ENCODE data around the gene RERE.

The RERE gene

GRCh38 chr1:8435569-8436071 is 381.8 kb downstream of the RERE start:
- DNase-seq, result peak; percentile 80

- DNase-seq, result no peak
Observed at GRCh38 chr1:8434101-8434500, 383.3 kb downstream of the RERE start.

- no peak for DNase-seq
Observed at GRCh38 chr1:8431784-8432183, 385.7 kb downstream of the RERE start.

- no peak for DNase-seq
Observed at GRCh38 chr1:8431019-8431418, 386.4 kb downstream of the RERE start.

GRCh38 chr1:8430476-8430875 is 387.0 kb downstream of the RERE start:
- DNase-seq, result no peak

GRCh38 chr1:8429549-8430110 is 387.8 kb downstream of the RERE start:
- no peak for DNase-seq

GRCh38 chr1:8428441-8428840 is 389.0 kb downstream of the RERE start:
- no peak for DNase-seq

- DNase-seq, result no peak
Observed at GRCh38 chr1:8427986-8428385, 389.5 kb downstream of the RERE start.

GRCh38 chr1:8427493-8427892 is 389.9 kb downstream of the RERE start:
- no peak for DNase-seq

GRCh38 chr1:8426996-8427395 is 390.4 kb downstream of the RERE start:
- DNase-seq, result no peak

GRCh38 chr1:8425781-8426161 is 391.7 kb downstream of the RERE start:
- no peak for DNase-seq

- DNase-seq, result no peak
Observed at GRCh38 chr1:8425150-8425780, 392.2 kb downstream of the RERE start.

GRCh38 chr1:8424539-8425116 is 392.8 kb downstream of the RERE start:
- peak; percentile 88 for DNase-seq

- peak; percentile 58 for DNase-seq
Observed at GRCh38 chr1:8423692-8424538, 393.5 kb downstream of the RERE start.

GRCh38 chr1:8423269-8423691 is 394.2 kb downstream of the RERE start:
- DNase-seq, result no peak

- DNase-seq, result no peak
Observed at GRCh38 chr1:8422510-8423268, 394.8 kb downstream of the RERE start.

- DNase-seq, result no peak
Observed at GRCh38 chr1:8421721-8422120, 395.7 kb downstream of the RERE start.

- DNase-seq, result no peak
Observed at GRCh38 chr1:8420318-8420717, 397.1 kb downstream of the RERE start.

GRCh38 chr1:8419861-8420260 is 397.6 kb downstream of the RERE start:
- DNase-seq, result no peak

GRCh38 chr1:8419172-8419571 is 398.3 kb downstream of the RERE start:
- DNase-seq, result no peak

GRCh38 chr1:8418301-8418700 is 399.1 kb downstream of the RERE start:
- DNase-seq, result no peak

GRCh38 chr1:8417625-8418024 is 399.8 kb downstream of the RERE start:
- DNase-seq, result no peak

GRCh38 chr1:8416881-8417280 is 400.6 kb downstream of the RERE start:
- DNase-seq, result no peak

Measured in DMS79 (cell line).